Measurements from ENCODE around the gene NXT1. TPM values are rescaled to one million over a fixed set of nuclear protein-coding genes. Genes with fewer than 3 reads are reported as not detected.

The NXT1 gene
- total and polyA plus RNA-seq, 10 of the 15 experiments (the other 5 are each of a cell fraction or from before 2014, with no cell fraction given) = 10.2 to 66.7 (median 44.0) TPM

- Histone ChIP-seq H3K4me1 (ENCODE audit: control insufficient read depth, insufficient read depth, low read length) (no peaks in the 10 kb centered on the region), H3K27me3 (replicated peaks in 1 of 2; ENCODE audit: control insufficient read depth in 2 of 2, insufficient read depth in 2 of 2, low read length in 1 of 2) (peaks cover 0 to 2% of the 10 kb centered on the region in 2 experiments; a peak in 1 of 4 replicates), H2AFZ (ENCODE audit: control insufficient read depth, low read depth, low read length) (no peak overlapping the region), H3K79me2 (ENCODE audit: control insufficient read depth, insufficient read depth, low read length) (no peaks in the 10 kb centered on the region), H3K27ac (ENCODE audit: control insufficient read depth, insufficient read depth) (no peak overlapping the region), H3K4me2 (ENCODE audit: control insufficient read depth, insufficient read depth) (no peak overlapping the region), H4K20me1 (ENCODE audit: control insufficient read depth, insufficient read depth) (no peaks in the 10 kb centered on the region), H3K4me3 (no peak overlapping the region), H3K9me3 (replicated peaks; ENCODE audit: control insufficient read depth, insufficient read depth, low read length) (no peaks in the 10 kb centered on the region), H3K36me3 (ENCODE audit: control insufficient read depth in 2 of 2, insufficient read depth in 2 of 2, low read length in 1 of 2) (no peaks in the 10 kb centered on the region), H3K9ac (ENCODE audit: control insufficient read depth, insufficient read depth, low read length) (no peak overlapping the region)
- ChIA-PET CTCF (no interaction called here), RAD21 (ENCODE audit: unreplicated experiment) (no interaction called here), POLR2A (no interaction called here), SMC1A (ENCODE audit: uncharacterized antibody, unreplicated experiment) (no interaction called here)
- FAIRE-seq = no peak
- in situ Hi-C loops (cut with MboI) (no loop called here), intact Hi-C loops (cut with micrococcal nuclease; ENCODE audit: unreplicated experiment) (no loop called here)
- DNase-seq (ENCODE audit: low read depth, low spot score) = no peak
- 39% methylated on average over 5 of the region's 5 CpGs for WGBS (ENCODE audit: insufficient coverage, insufficient replicate concordance, low lambda C conversion rate, missing lambda C conversion rate)
- TF ChIP-seq CTCF (IDR thresholded peaks at IDR 0.05 in 2 of 3, conservative IDR thresholded peaks at IDR 0.05 in 1 of 3; ENCODE audit: control insufficient read depth in 2 of 3, extremely low read depth in 1 of 3, insufficient read depth in 1 of 3, low read depth in 3 of 3, low read length in 3 of 3) (no peak), RAD21 (IDR thresholded peaks at IDR 0.05; ENCODE audit: insufficient read depth, low read depth, low read length) (no peak), ZBTB11 (CRISPR knock-in tag; IDR thresholded peaks at IDR 0.05) (no peak), NFYB (IDR thresholded peaks at IDR 0.05; ENCODE audit: insufficient read depth, low read depth, low read length) (no peak), POLR2AphosphoS5 (IDR thresholded peaks at IDR 0.05; ENCODE audit: low read length) (no peak), CHD2 (IDR thresholded peaks at IDR 0.05; ENCODE audit: borderline replicate concordance, low read depth, low read length) (no peak), FOXK2 (IDR thresholded peaks at IDR 0.05) (no peak), EGR1 (IDR thresholded peaks at IDR 0.05; ENCODE audit: borderline replicate concordance in 1 of 2, low read depth in 2 of 2, low read length in 2 of 2) (no peak), KAT2A (conservative IDR thresholded peaks at IDR 0.05; ENCODE audit: control insufficient read depth, low read depth, low read length) (no peak)
- ATAC-seq = no peak
- BruUV-seq (replicated peaks) = no TSS peak
Measured at GRCh38 chr20:23317081-23317480, 33.5 kb upstream of the NXT1 start.

All from GM12878 (cell line).